Activated T-cell treated with anti-CD3 and anti-CD28 coated beads for 24 hours (primary cell): ENCODE data around the gene LRRC27.

Experiments
- DNase-seq: peaks from one replicate; pipeline ENCODE4 v3.0.0-alpha.2; 2020; ENCODE audit warnings: low read depth

LRRC27 gene

DNA sequence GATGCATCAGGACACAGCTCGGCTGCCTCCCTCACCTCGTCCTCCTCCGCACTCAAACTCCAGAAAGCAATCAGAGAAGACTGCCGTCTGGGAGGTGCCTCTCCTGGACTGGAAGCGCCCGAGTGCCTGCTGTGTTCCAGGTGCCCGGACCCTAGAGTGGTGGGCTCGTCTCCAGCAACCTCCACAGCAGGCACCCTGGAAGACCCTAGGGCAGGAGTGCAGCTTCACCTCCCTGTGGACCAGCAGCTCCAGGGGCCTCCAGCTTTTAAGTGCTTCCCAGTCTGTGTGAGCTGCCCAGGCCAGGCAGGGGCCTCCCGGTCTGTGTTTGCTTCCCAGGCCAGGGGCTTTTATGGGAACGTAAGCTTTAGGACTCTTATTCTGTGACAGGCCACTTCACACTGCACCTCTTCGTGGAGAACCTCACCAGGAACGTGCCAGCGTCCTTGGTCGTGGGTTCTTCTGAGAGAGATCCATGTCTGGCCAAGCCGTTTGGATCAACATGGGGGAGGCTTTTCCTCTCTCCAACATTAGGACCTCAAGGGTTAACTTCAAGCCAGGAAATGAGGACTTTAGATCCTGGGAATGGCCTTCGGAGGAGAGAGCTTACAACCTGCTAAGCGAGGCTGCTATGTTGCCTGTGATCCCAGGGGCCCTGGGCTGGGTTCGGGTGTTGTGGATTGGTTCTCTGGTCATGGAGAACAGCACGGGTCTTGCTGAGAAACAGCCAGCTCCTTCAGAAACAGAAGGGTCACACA, 59.1 kb downstream of the LRRC27 start:
- DNase-seq, result no peak

- no peak for DNase-seq
These were observed 59.7 kb downstream of the LRRC27 start for GRCh38 chr10:132391676-132392020.

GRCh38 chr10:132392184-132392800, 60.3 kb downstream of the LRRC27 start:
- no peak for DNase-seq

GRCh38 chr10:132392811-132393694, 61.1 kb downstream of the LRRC27 start:
- no peak for DNase-seq

GRCh38 chr10:132393695-132394181, 61.7 kb downstream of the LRRC27 start:
- no peak for DNase-seq

DNA sequence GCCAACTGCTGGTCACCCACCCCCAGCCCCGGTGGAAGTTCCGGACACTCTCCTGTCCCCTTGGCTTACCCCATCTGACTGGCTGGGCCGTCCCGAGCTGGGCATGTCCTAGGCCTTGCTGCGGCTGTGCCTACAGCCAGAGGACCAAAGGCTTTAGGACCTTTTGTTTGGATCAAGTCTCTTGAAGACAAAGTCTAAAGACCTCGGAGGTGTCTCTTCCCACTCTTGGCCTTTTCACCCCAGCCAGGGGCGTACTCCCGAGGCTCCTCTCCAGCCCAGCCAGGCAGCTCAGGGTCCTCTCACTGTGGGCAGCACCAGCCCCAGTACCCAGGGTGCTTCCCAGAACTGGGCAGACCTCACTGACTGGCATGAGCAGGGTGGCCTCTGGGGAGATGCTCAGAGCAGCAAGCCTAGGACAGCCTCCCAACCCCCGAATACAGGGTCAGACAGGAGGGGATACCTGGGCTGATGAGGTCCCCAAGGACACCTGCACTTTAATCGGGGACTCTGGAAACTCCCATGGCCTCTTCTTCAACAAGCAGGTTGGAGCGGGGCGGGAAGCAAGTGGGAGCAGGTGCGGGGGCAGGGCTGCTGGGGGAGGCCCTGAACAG, 62.3 kb downstream of the LRRC27 start:
- DNase-seq, result no peak

DNA sequence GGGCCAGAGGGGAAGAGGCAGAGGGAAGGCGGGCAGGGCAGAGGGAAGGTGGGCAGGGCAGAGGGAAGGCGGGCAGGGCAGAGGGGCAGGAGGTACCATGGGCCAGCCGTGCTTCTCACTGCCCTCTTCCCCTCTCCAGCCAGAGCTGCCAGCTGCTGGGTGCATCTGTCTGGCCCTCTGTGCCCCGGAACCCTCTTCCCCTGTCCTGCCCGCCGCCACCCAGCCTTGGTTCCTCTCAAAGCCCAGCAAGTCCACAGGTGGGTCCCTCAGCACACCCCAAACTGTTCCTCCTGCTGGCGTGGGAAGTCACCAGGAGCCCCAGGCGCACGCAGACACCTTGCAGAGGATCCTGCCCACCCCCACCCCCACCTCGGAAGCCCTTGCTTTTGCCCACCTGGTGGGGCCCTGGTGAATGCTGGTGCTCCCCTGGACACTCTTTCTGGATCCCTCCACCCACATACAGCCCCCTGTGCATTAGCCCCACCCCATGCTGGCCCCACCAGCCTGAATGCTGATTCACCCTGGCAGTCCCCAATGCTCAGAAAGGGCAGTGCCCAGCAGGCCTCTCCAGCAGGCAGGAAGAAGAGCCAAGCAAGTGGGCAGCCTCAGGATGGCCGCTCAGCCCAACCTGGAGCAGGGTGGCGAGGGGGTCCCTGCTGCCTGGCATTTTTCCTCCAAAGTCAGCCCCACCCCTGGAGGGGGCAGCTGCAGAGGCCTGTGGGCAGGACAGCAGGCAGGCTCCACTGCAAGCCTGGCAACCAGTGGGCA, 63.1 kb downstream of the LRRC27 start:
- no peak for DNase-seq

- peak; percentile 17 for DNase-seq
These were observed 63.9 kb downstream of the LRRC27 start for GRCh38 chr10:132395704-132396493.

DNA sequence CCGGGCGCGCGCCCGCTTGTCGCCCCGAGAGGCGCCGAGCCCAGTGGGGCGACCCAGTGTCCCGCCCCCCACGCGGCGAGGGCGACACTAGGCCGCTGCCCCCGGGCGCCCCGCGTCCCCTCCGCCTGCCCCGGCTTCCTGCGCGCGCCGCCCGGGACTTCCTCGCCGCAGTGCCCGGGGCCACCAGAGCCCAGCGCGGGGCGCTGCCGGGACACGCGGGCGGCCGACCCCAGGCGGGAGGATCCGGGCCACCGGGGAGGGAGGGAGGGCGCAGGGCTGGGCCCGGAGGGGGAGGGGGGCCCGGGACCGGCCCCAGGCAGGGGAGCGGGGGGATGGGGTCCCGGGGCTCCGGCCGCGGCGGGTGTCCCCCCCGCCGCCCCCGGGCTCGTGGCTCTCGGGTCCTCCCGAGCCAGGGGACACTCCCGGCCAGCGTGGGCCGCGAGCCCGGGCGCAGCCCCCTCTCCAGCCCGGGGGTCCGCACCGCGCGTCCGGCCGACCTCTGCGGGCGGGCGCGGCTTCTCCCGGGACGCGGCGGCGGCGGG, 64.6 kb downstream of the LRRC27 start:
- peak; percentile 23 for DNase-seq

DNA sequence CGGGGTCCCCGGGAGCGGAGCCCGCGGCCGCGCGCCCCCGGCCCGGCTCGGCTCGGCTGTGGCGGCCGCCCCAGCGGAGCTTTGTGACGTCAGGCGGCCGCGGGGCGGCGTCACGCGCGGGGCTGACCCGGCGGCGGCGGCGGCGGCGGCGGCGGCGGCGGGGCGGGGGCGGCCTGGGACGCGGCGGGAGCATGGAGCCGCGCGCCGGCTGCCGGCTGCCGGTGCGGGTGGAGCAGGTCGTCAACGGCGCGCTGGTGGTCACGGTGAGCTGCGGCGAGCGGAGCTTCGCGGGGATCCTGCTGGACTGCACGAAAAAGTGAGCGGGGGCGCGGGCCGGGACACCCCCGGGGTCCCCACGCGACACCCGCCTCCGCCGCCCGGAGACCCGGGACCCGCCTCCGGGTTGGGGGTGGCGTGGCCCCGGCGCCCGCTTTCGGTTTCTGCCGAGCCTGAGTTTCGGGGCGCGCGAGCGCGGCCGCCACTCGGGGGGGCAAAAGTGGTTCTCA, 65.1 kb downstream of the LRRC27 start, which contains the start of gene PWWP2B:
Gene PWWP2B, plus strand, starts transcription at position 165 of the 506 bp plus-strand sequence. Its CDS starts 27 bp downstream, at position 192.
- DNase-seq, result peak; percentile 20

GRCh38 chr10:132397671-132398565, 65.9 kb downstream of the LRRC27 start:
- peak; percentile 20 for DNase-seq

- no peak for DNase-seq
These were observed 66.6 kb downstream of the LRRC27 start for GRCh38 chr10:132398566-132398991.

DNA sequence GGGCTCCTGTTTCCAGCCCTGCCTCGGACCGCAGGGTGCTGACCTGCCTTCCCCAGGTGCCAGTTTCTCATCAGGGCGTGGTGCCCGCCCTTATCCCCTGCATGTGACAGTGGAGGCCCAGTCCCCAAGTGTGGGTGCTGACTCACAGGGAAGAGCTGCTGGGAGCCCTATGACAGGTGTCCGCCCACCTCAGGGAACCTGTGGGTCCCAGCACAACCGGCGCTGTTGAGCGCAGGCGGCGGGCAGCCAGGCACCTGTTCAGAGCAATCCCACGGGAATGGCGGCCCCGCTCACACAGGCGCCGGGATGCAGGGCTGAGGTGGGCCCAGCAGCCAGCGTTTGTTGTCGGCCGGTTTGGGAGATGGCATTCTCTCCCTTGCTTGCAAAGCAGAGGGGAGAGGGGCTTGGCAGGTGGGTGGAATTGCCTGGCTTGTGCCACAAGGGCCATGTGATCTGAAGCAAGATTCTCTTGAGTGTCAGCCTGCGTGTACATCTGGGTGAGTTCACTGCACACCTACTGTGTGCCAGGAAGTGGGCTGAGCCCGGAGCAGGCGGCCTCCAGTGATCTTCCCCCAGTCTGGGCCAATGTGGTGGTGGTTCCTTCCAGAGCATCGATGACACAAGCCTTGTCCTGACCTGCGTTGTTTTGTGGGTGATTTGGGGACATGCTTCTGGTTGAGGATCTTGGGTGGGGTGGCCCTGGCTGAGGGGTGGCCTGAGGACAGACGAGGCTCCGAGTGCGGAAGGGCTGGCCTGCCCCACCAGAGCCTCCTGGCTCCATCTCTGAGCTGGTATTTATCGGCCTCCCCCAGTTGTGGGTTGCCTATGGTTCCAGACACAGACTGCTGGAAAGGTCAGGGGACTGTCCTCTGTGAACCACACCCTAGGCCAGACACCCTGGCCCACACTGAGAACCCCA, 67.4 kb downstream of the LRRC27 start:
- no peak for DNase-seq

- DNase-seq, result no peak
These were observed 68.1 kb downstream of the LRRC27 start for GRCh38 chr10:132400041-132400546.

DNA sequence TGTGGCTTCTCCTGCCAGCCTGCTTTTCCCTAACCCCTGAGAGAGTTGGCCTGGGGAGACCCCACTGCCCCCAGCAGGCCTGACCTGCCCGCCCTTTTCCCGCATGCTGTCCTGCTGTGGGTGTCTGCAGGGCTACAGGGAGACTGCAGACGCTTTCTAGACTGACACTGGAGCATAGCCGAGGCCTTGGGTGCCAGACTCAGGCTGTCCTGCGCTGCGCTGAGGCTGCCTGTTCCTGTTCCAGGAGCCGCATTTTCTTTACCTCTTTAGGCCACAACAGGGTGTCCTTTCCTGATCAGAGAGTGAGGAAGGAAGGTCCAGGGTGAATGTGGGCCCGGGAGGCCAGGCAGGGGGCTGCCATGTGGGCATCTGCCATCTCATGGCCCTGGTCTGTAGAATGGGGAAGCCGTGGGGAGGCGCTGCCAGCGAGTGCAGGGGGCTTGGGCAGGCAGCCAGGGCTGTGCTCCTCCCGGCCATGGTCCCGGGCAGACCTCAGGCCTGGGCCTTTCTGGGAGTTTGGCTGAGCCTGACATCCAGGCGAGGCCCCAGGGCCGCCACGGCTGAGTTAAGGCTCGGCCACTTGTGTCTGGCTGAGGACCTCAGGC, 68.7 kb downstream of the LRRC27 start:
- DNase-seq, result no peak

- DNase-seq, result no peak
These were observed 69.6 kb downstream of the LRRC27 start for GRCh38 chr10:132401401-132402118.
